IPS-15b (cell line): Measurements from ENCODE around the gene MTX2.
"Not testable (repeated sequence)": the region's sequence is repeated elsewhere in the genome, so short reads cannot be mapped to it uniquely, and the experiment has no call there.

Source experiments
- H3K27me3 ChIP-seq: one replicate; pipeline ENCODE4 v1.6.1; 2013; ENCODE audit warnings: low read length; ENCODE audit not compliant: control insufficient read depth, insufficient read depth
- H3K36me3 ChIP-seq: one replicate; pipeline ENCODE4 v1.6.1; 2013; ENCODE audit warnings: low read length; ENCODE audit not compliant: control insufficient read depth, insufficient read depth
- H3K4me1 ChIP-seq: one replicate; pipeline ENCODE4 v1.6.1; 2013; ENCODE audit warnings: mild to moderate bottlenecking, low read length; ENCODE audit not compliant: control insufficient read depth, insufficient read depth
- H3K4me3 ChIP-seq: one replicate; pipeline ENCODE4 v1.5.1; 2013; ENCODE audit warnings: low read depth, low read length
- H3K9ac ChIP-seq: one replicate; pipeline ENCODE4 v1.6.1; 2013; ENCODE audit warnings: low read depth, mild to moderate bottlenecking, low read length
- H3K9me3 ChIP-seq: one replicate; pipeline ENCODE4 v1.6.1; 2013; ENCODE audit warnings: mild to moderate bottlenecking, low read length; ENCODE audit not compliant: control insufficient read depth, insufficient read depth

Gene MTX2

DNA sequence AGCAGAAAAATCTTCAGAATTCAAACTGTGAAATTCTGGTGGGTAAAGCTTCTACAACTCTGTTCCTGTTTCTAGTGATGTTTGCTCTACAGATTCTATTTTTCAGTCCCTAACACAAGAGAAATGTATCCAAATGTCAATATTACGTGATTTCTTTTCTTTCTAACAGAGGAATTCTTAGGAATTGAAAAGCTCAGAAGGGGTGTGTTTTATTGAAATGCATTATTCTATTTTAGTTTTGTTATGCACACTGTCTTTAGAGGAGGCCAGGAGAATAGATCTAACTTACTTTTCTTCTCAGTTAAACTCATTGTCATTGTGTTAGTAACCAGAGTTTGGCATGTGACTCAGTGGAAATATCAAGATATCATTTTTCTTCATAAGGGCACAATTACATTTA lies 62.4 kb downstream of the MTX2 start:
- Histone ChIP-seq H3K27me3 (no peaks in the 10 kb centered on the region), H3K9me3 (no peaks in the 10 kb centered on the region), H3K4me1 (peaks cover 3% of the 10 kb centered on the region), H3K36me3 (no peaks in the 10 kb centered on the region), H3K9ac (no peak overlapping the region), H3K4me3 (no peak overlapping the region)

DNA sequence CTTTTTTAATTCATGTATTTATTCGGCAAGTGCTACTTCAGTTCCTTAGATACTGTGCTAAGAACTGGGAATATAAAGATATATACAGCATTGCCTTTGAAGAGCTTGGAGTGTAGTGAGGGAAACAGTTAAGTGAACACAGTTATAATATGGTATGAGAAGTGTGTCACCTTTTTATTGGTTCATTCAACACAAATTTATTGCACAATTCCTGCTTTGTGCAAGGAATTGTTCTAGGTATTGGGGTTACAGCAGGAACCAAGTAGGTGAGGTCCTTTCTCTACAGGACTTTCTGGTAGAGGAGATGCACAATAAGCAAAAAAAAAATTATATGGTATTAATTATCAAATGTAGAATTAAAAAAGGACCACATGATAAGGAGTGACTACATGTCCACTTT lies 65.5 kb downstream of the MTX2 start:
- peaks cover 3% of the 10 kb centered on the region for H3K4me1 ChIP-seq
- no peaks in the 10 kb centered on the region for H3K36me3 ChIP-seq
- no peaks in the 10 kb centered on the region for H3K9me3 ChIP-seq
- no peak overlapping the region for H3K4me3 ChIP-seq
- H3K9ac ChIP-seq: no peak overlapping the region
- H3K27me3 ChIP-seq: no peaks in the 10 kb centered on the region

DNA sequence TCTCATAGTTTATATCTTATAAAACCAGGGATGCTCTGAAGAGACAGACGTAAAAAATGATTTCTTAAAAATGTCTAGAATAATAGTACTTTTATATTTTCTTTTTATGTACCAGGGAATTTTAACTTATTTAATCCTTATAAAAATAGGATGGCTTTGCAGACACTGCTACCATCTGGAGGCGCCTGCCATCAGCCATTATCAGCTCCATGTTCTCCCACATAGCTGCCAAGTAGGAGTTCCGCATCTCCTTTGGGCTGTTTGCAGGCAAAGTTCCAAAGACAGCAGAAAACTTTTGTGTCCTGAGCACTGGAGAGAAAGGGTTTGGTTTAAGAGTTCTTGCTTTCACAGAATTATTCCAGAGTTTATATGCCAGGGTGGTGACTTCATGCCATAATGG lies 69.2 kb downstream of the MTX2 start:
- H3K9ac ChIP-seq: no peak overlapping the region
- no peak overlapping the region for H3K4me3 ChIP-seq
- H3K36me3 ChIP-seq: no peaks in the 10 kb centered on the region
- H3K9me3 ChIP-seq: peaks cover 5% of the 10 kb centered on the region
- no peaks in the 10 kb centered on the region for H3K27me3 ChIP-seq
- no peaks in the 10 kb centered on the region for H3K4me1 ChIP-seq

DNA sequence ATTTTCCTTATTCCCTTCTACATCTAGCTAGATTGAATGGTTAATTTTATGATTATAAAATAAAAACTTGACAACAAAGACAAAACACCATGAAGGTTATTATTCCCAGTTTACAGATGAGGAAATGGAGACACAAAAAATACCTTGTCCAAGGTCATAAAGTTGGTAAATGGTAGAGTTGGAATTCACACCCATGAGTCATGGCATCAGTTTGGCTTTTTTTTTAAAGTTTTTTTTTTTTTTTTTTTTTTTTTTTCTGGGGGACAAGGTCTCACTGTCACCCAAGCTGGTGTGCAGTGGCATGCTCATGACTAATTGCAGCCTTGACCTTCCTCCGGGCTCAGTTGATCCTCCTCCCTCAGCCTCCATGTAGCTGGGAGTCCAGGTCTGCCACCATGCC lies 70.0 kb downstream of the MTX2 start:
- Histone ChIP-seq H3K36me3 (no peaks in the 10 kb centered on the region), H3K9ac (no peak overlapping the region), H3K9me3 (peaks cover 5% of the 10 kb centered on the region), H3K4me3 (no peak overlapping the region), H3K27me3 (no peaks in the 10 kb centered on the region), H3K4me1 (no peaks in the 10 kb centered on the region)

DNA sequence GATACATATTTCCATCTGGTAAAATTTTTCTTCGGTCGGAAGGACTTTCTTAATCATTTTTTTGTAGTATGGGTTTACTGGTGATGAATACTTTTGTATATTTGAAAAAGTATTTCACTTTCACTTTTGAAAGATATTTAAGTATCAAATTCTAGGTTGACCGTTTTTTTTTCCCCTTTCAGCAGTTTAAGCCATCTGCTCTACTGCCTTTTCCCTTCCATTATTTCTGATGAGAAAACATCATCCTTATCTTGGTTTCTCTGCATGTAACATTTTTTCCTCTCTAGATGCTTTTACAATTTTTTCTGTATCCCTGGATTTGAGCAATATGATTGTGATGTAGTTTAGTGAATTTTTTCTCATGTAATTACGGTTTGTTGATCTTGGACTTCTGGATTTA lies 87.0 kb downstream of the MTX2 start:
- H3K4me3 ChIP-seq: no peak overlapping the region
- H3K9me3 ChIP-seq: no peaks in the 10 kb centered on the region
- H3K4me1 ChIP-seq: no peaks in the 10 kb centered on the region
- no peaks in the 10 kb centered on the region for H3K27me3 ChIP-seq
- H3K9ac ChIP-seq: no peak overlapping the region
- H3K36me3 ChIP-seq: no peaks in the 10 kb centered on the region

DNA sequence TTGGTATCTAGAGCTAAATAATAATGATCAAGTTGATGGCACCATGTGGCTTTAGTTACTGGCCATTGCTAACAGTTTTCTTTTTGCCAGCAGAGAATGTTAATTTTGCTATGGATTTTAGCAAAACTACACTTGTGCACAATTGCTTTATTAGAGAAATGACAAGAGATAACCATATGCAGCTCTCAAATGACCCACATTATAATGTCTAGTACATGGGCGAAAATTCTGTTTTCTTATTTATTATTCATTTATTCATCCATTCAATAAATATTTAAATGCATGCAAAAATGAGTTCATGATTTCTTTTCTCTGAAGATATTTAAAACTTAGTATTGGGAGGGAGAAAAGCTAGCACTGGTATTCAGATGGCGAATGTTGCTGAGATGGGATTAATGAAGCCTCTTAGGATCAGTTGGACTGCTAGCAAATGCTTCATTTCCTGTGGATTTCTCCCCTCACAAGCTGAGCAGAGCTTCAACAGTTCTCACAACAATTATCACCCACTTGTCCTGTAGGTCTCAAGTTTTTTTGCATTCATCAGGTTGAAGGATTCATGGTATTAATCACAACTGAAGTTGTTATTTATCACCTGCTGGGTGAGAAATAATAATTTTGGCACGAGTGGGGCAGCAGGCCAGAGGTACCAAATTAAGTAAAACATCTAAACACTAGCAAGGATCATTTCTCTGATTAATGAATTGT lies 95.2 kb downstream of the MTX2 start:
- Histone ChIP-seq H3K9me3 (no peaks in the 10 kb centered on the region), H3K36me3 (no peaks in the 10 kb centered on the region), H3K4me3 (no peak overlapping the region), H3K9ac (no peak overlapping the region), H3K4me1 (no peaks in the 10 kb centered on the region), H3K27me3 (no peaks in the 10 kb centered on the region)

DNA sequence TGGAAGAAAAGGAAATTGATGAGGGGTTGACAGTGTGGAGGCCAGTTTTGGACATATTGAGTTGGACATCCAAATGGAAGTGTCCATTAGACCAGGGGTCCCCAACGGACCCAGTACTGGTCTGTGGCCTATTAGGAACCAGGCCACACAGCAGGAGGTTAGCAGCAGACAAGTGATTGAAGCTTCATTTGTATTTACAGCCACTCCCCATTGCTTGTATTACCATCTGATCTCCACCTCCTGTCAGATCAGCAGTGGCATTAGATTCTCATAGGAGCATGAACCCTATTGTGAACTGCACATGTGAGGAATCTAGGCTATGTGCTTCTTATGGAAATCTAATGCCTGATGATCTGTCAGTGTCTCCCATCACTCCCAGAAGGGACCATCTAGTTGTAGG lies 99.1 kb downstream of the MTX2 start:
- H3K9ac ChIP-seq: no peak overlapping the region
- H3K27me3 ChIP-seq: no peaks in the 10 kb centered on the region
- no peaks in the 10 kb centered on the region for H3K9me3 ChIP-seq
- H3K4me1 ChIP-seq: no peaks in the 10 kb centered on the region
- no peak overlapping the region for H3K4me3 ChIP-seq
- no peaks in the 10 kb centered on the region for H3K36me3 ChIP-seq

DNA sequence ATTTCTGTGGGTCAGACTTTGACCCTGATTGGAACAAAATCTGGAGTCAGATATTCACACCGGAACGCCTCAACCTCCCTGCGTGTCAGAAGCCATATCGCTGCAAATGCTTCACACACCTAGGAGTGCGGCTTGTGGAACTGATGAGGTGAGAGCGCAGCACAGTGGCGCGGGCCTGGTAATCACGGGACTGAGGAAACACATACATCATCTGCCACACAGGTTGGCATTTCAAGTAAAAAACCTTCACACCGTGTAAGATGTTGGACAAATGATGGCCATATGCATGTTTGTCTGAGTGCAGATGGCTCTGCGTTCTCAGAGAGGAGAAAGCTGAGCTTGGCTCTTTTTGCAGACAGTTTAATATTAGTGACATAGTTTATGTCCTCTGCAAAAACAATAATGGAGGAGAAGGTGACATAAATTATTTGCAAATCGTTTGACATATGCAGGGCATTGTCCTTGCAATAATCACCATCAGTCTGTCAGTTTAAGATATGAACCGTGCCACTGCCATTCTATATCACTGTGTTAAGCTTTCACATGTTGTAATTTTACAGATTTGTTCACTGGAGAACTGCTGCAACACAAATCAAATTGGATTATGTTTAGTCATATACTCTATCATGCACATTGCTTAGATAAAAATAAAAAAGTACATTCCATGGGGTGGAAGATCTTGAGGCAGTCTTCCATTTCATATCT lies 101.4 kb downstream of the MTX2 start:
- H3K4me1 ChIP-seq: no peaks in the 10 kb centered on the region
- no peak overlapping the region for H3K4me3 ChIP-seq
- H3K36me3 ChIP-seq: no peaks in the 10 kb centered on the region
- no peak overlapping the region for H3K9ac ChIP-seq
- H3K27me3 ChIP-seq: no peaks in the 10 kb centered on the region
- no peaks in the 10 kb centered on the region for H3K9me3 ChIP-seq

DNA sequence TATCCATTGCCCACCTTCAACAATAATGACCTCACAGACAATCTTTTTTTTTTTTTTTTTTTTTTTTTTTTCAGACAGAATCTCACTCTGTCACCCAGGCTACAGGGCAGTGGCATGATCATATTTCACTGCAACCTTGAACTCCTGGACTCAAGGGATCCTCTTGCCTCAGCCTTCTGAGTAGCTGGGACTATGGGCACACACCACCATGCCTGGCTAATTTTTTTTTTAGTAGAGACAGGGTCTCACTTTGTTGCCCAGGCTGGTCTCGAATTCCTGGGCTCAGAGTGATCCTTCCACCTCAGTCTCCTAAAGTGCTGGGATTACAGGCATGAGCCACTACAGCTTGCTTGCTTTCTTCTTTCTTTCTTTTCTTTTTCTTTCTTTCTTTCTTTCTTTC lies 103.9 kb downstream of the MTX2 start:
- not testable (repeated sequence) for H3K27me3 ChIP-seq, H3K9me3 ChIP-seq, H3K4me3 ChIP-seq, H3K9ac ChIP-seq, H3K4me1 ChIP-seq, H3K36me3 ChIP-seq

DNA sequence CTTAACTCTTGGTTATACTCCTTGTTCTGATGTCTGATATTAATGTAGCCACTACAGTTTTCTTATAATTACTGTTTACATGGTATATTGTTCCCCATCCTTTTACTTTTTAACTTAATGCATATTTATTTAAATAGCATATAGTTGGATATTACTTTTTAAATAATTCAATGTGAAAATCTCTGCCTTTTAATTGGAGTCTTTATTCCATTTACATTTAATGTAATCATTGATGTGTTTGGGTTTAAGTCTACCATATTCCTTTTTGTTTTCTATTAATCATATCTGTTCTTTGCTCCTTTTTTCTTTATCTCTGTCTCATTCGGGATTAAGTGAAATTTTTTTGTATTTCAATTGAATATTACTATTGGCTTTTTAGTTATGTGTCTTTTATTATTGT lies 109.1 kb downstream of the MTX2 start:
- Histone ChIP-seq H3K36me3 (no peaks in the 10 kb centered on the region), H3K9me3 (no peaks in the 10 kb centered on the region), H3K27me3 (no peaks in the 10 kb centered on the region), H3K9ac (no peak overlapping the region), H3K4me1 (no peaks in the 10 kb centered on the region), H3K4me3 (no peak overlapping the region)

DNA sequence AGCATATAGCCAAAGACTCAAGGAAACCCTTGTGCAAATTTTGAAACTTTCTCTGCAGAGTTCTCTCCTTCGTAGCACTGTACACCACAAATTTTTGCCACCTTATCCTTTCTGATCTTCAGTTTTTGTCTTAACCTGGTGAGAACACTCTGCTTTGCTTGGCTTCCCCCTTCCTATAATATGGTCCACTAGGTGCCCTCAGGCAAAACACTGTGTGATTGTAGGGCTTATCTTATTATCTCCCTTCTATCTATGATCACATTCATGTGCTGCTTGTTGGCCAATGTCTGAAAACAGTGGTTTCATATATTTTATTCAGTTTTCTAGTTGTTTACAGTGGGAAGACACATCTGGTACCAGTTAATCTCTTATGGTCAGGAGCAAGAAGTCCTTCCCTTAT lies 111.1 kb downstream of the MTX2 start:
- no peak overlapping the region for H3K9ac ChIP-seq
- H3K9me3 ChIP-seq: no peaks in the 10 kb centered on the region
- no peaks in the 10 kb centered on the region for H3K27me3 ChIP-seq
- H3K36me3 ChIP-seq: no peaks in the 10 kb centered on the region
- no peak overlapping the region for H3K4me3 ChIP-seq
- H3K4me1 ChIP-seq: no peaks in the 10 kb centered on the region

DNA sequence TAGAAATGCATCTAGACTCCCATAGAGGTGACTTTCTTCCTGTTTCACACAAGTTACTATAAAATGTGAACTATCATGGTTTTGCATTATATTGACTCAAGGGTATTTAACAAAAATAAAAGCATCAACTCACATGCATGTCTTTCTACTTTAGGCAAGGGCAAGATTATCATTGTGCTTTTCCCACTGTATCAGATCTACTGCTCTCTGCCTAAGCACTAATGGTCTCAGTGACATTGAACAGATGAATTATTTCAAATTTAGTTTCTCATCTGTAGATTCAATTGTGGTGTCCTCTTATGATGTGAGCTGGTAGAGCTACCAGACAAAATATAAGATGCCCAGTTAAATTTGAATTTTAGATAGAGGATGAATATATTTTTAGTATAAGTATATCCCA lies 113.9 kb downstream of the MTX2 start:
- Histone ChIP-seq H3K36me3 (no peaks in the 10 kb centered on the region), H3K27me3 (no peaks in the 10 kb centered on the region), H3K4me1 (no peaks in the 10 kb centered on the region), H3K9me3 (no peaks in the 10 kb centered on the region), H3K4me3 (no peak overlapping the region), H3K9ac (no peak overlapping the region)
